NT2/D1 (cell line): ENCODE data around the gene SORCS3.

Source experiments
- DNase-seq: peaks from one replicate; pipeline ENCODE4 v3.0.0-alpha.2; 2011; ENCODE audit warnings: low read depth, low spot score
- H3K27me3 ChIP-seq: 2 replicates; pipeline ENCODE4 v1.6.0; 2011; ENCODE audit warnings: mild to moderate bottlenecking; ENCODE audit not compliant: insufficient read length, insufficient read depth
- H3K36me3 ChIP-seq: 2 replicates; pipeline ENCODE4 v1.6.1; 2011; ENCODE audit warnings: mild to moderate bottlenecking, low read length, mixed read lengths; ENCODE audit not compliant: insufficient read depth, insufficient read length
- H3K4me1 ChIP-seq: 2 replicates; pipeline ENCODE4 v1.5.1; 2011; ENCODE audit not compliant: insufficient read depth, insufficient read length
- H3K4me3 ChIP-seq: 2 replicates; pipeline ENCODE4 v1.5.1; 2011; ENCODE audit warnings: low read depth; ENCODE audit not compliant: insufficient read length
- H3K9ac ChIP-seq: 2 replicates; pipeline ENCODE4 v1.6.0; 2011; ENCODE audit warnings: low read depth; ENCODE audit not compliant: insufficient read length
- H3K9me3 ChIP-seq: 2 replicates; pipeline ENCODE4 v1.5.1; 2011; ENCODE audit warnings: mild to moderate bottlenecking, low read length; ENCODE audit not compliant: insufficient read depth
- SUZ12 ChIP-seq: IDR thresholded peaks from 2 replicates; pipeline ENCODE4 v1.6.1; 2011; ENCODE audit not compliant: insufficient read length, insufficient read depth; ENCODE audit errors: extremely low read depth
- YY1 ChIP-seq: IDR thresholded peaks from 2 replicates; pipeline ENCODE4 v1.6.1; 2011; ENCODE audit not compliant: insufficient read length, insufficient read depth
- ZNF274 ChIP-seq: IDR thresholded peaks from 2 replicates; pipeline ENCODE4 v1.6.1; 2011; ENCODE audit warnings: mild to moderate bottlenecking, low read depth, low read length

The SORCS3 gene

GRCh38 chr10:104988686-104989085, 347.6 kb downstream of the SORCS3 start:
- DNase-seq = no peak
- H3K9me3 ChIP-seq = no peaks in the 10 kb centered on the region
- H3K4me1 ChIP-seq = peaks cover 2% of the 10 kb centered on the region
- no peaks in the 10 kb centered on the region for H3K36me3 ChIP-seq
- no peak overlapping the region for H3K4me3 ChIP-seq
- H3K9ac ChIP-seq = no peak overlapping the region
- TF ChIP-seq YY1 = no peak
- TF ChIP-seq ZNF274 = no peak
- TF ChIP-seq SUZ12 = no peak
- no peaks in the 10 kb centered on the region for H3K27me3 ChIP-seq

- no peak for DNase-seq
- H3K36me3 ChIP-seq = no peaks in the 10 kb centered on the region
- no peak overlapping the region for H3K4me3 ChIP-seq
- no peak overlapping the region for H3K9ac ChIP-seq
- H3K4me1 ChIP-seq = peaks cover 2% of the 10 kb centered on the region
- H3K9me3 ChIP-seq = no peaks in the 10 kb centered on the region
- TF ChIP-seq ZNF274 = no peak
- TF ChIP-seq YY1 = no peak
- TF ChIP-seq SUZ12 = no peak
- no peaks in the 10 kb centered on the region for H3K27me3 ChIP-seq
Measured at GRCh38 chr10:104989880-104990279, 348.8 kb downstream of the SORCS3 start.

- no peak for DNase-seq
- H3K36me3 ChIP-seq = no peaks in the 10 kb centered on the region
- H3K9ac ChIP-seq = no peak overlapping the region
- TF ChIP-seq YY1 = no peak
- TF ChIP-seq ZNF274 = no peak
- no peak for TF ChIP-seq SUZ12
- no peaks in the 10 kb centered on the region for H3K9me3 ChIP-seq
- no peak overlapping the region for H3K4me3 ChIP-seq
- no peaks in the 10 kb centered on the region for H3K27me3 ChIP-seq
- peaks cover 2% of the 10 kb centered on the region for H3K4me1 ChIP-seq
Measured at GRCh38 chr10:104993085-104993484, 352.0 kb downstream of the SORCS3 start.

- H3K27me3 ChIP-seq = no peaks in the 10 kb centered on the region
- TF ChIP-seq SUZ12 = no peak
- no peak for TF ChIP-seq ZNF274
- TF ChIP-seq YY1 = no peak
- H3K9ac ChIP-seq = no peak overlapping the region
- H3K4me3 ChIP-seq = no peak overlapping the region
- no peaks in the 10 kb centered on the region for H3K4me1 ChIP-seq
- no peaks in the 10 kb centered on the region for H3K9me3 ChIP-seq
- no peaks in the 10 kb centered on the region for H3K36me3 ChIP-seq
- no peak for DNase-seq
Measured at GRCh38 chr10:105001269-105001668, 360.2 kb downstream of the SORCS3 start.

GRCh38 chr10:105010411-105011121, 369.5 kb downstream of the SORCS3 start:
- TF ChIP-seq YY1 = no peak
- no peak for TF ChIP-seq ZNF274
- TF ChIP-seq SUZ12 = no peak
- Histone ChIP-seq H3K27me3 (no peaks in the 10 kb centered on the region), H3K9me3 (no peaks in the 10 kb centered on the region), H3K36me3 (no peaks in the 10 kb centered on the region), H3K4me1 (no peaks in the 10 kb centered on the region), H3K9ac (no peak overlapping the region), H3K4me3 (no peak overlapping the region)
- DNase-seq = no peak

GRCh38 chr10:105017116-105017515, 376.0 kb downstream of the SORCS3 start:
- Histone ChIP-seq H3K27me3 (no peaks in the 10 kb centered on the region), H3K4me1 (no peaks in the 10 kb centered on the region), H3K36me3 (no peaks in the 10 kb centered on the region), H3K9ac (no peak overlapping the region), H3K4me3 (no peak overlapping the region), H3K9me3 (no peaks in the 10 kb centered on the region)
- DNase-seq = no peak
- TF ChIP-seq SUZ12 (no peak), ZNF274 (no peak), YY1 (no peak)

GRCh38 chr10:105017691-105018090, 376.6 kb downstream of the SORCS3 start:
- Histone ChIP-seq H3K4me1 (no peaks in the 10 kb centered on the region), H3K9ac (no peak overlapping the region), H3K27me3 (no peaks in the 10 kb centered on the region), H3K9me3 (no peaks in the 10 kb centered on the region), H3K4me3 (no peak overlapping the region), H3K36me3 (no peaks in the 10 kb centered on the region)
- no peak for DNase-seq
- TF ChIP-seq SUZ12 (no peak), YY1 (no peak), ZNF274 (no peak)
